ENCODE data around the gene GAPDHS. TPM values are rescaled to one million over a fixed set of nuclear protein-coding genes. Genes with fewer than 3 reads are reported as not detected.

Gene GAPDHS
- total RNA-seq, 1 donor from 2014 or later = not detected

DNA sequence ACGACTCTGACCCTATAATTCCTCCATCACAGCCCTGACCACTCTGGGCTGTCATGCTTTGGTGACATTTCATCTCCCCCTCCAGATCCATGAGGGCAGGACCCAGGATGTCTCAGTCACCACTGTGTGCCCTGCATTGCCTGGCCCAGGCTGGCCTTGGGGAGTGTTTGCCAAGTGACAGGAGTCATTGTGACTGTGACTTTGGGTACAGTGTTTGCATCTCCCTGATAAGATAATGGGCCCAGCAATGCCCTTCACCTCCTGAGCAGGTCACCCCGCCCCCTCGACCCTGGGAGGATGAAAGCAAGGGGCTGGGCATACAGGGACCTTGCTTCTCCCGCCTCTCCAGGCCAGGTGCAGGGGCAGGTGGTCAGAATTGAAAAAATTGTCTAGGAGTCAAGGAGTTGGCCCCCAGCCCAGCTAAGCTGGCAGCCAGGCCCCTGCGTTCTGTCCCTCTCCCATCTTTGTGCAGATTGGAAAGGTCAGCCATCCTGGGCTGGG, 36.1 kb downstream of the GAPDHS start:
- TF ChIP-seq, protein P1, sequence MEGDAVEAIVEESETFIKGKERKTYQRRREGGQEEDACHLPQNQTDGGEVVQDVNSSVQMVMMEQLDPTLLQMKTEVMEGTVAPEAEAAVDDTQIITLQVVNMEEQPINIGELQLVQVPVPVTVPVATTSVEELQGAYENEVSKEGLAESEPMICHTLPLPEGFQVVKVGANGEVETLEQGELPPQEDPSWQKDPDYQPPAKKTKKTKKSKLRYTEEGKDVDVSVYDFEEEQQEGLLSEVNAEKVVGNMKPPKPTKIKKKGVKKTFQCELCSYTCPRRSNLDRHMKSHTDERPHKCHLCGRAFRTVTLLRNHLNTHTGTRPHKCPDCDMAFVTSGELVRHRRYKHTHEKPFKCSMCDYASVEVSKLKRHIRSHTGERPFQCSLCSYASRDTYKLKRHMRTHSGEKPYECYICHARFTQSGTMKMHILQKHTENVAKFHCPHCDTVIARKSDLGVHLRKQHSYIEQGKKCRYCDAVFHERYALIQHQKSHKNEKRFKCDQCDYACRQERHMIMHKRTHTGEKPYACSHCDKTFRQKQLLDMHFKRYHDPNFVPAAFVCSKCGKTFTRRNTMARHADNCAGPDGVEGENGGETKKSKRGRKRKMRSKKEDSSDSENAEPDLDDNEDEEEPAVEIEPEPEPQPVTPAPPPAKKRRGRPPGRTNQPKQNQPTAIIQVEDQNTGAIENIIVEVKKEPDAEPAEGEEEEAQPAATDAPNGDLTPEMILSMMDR (IDR thresholded peaks at IDR 0.05; ENCODE audit: unreplicated experiment) = no peak
- Mint-ChIP-seq H3K4me1 (ENCODE audit: unreplicated experiment) (no peaks in the 10 kb centered on the region), H3K27me3 (ENCODE audit: unreplicated experiment) (peaks cover 6% of the 10 kb centered on the region), H3K4me3 (ENCODE audit: unreplicated experiment) (no peak overlapping the region), H3K27ac (ENCODE audit: unreplicated experiment) (no peak overlapping the region), H3K9me3 (ENCODE audit: unreplicated experiment) (no peaks in the 10 kb centered on the region), H3K36me3 (ENCODE audit: low read depth, unreplicated experiment) (no peaks in the 10 kb centered on the region)
- no peak for DNase-seq (ENCODE audit: low spot score)

DNA sequence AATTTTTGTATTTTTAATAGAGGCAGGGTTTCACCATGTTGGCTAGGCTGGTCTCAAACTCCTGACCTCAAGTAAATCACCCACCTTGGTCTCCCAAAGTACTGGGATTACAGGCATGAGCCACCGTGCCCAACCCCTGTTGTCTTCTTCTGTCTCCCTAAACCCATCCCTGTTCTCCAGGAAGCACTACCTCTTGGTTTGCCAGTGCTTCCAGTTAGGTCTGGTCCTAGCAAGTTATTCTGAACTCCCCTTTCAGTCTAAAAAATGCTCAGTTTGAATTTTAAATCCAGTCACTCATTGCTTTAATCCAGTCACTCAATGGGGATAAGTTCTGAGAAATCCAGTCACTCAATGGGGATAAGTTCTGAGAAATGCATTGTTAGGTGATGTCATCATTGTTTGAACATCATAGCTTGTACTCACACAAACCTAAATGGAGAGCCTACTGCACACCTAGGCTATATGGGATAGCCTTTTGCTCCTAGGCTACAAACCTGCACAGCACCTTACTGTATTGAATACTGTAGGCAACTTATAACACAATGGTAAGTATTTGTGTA, 38.2 kb downstream of the GAPDHS start:
- H3K4me1 Mint-ChIP-seq (ENCODE audit: unreplicated experiment) = no peaks in the 10 kb centered on the region
- no peak for DNase-seq (ENCODE audit: low spot score)
- no peak overlapping the region for H3K4me3 Mint-ChIP-seq (ENCODE audit: unreplicated experiment)
- TF ChIP-seq, protein P1 (IDR thresholded peaks at IDR 0.05; ENCODE audit: unreplicated experiment) = no peak
- no peak overlapping the region for H3K27ac Mint-ChIP-seq (ENCODE audit: unreplicated experiment)
- H3K9me3 Mint-ChIP-seq (ENCODE audit: unreplicated experiment) = peaks cover 9% of the 10 kb centered on the region
- H3K36me3 Mint-ChIP-seq (ENCODE audit: low read depth, unreplicated experiment) = peaks cover 10% of the 10 kb centered on the region
- H3K27me3 Mint-ChIP-seq (ENCODE audit: unreplicated experiment) = peaks cover 4% of the 10 kb centered on the region

DNA sequence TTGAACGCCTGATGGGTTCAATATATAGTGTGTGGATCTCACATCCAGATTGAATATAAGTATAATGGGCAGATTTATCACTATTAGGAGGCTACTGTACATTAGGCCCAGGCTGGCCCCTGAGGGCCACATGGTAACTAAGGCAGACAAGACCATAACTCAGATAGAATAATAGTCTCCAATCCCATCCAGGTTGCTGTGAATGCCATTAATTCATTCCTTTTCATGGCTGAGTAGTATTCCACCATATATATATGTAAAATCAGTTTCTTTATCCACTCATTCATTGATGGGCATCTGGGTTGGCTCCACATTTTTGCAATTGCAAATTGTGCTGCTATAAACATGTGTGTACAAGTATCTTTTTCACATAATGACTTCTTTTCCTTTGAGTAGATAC, 44.7 kb downstream of the GAPDHS start:
- DNase-seq (ENCODE audit: low spot score) = no peak
- H3K4me1 Mint-ChIP-seq (ENCODE audit: unreplicated experiment) = no peaks in the 10 kb centered on the region
- H3K27ac Mint-ChIP-seq (ENCODE audit: unreplicated experiment) = no peak overlapping the region
- TF ChIP-seq, protein P1 (IDR thresholded peaks at IDR 0.05; ENCODE audit: unreplicated experiment) = no peak
- H3K27me3 Mint-ChIP-seq (ENCODE audit: unreplicated experiment) = peaks cover 9% of the 10 kb centered on the region
- peaks cover 16% of the 10 kb centered on the region for H3K9me3 Mint-ChIP-seq (ENCODE audit: unreplicated experiment)
- no peak overlapping the region for H3K4me3 Mint-ChIP-seq (ENCODE audit: unreplicated experiment)
- peaks cover 16% of the 10 kb centered on the region for H3K36me3 Mint-ChIP-seq (ENCODE audit: low read depth, unreplicated experiment)

DNA sequence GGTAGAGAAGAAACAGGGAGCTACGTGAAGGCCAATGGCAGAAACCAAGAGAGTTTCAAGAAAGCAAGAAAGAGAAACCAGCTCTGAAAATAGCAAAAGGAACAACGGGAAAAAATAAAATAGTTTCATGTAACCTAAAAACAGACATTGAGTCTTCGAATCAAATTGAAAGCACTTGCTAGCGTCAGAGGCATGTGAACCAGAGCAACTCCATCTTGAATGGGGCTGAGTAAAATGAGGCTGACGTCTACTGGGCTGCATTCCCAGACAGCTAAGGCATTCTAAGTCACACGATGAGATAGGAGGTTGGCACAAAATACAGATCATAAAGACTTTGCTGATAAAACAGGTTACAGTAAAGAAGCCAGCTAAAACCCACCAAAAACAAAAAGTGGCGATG, 45.5 kb downstream of the GAPDHS start:
- TF ChIP-seq, protein P1 (IDR thresholded peaks at IDR 0.05; ENCODE audit: unreplicated experiment) = no peak
- H3K27ac Mint-ChIP-seq (ENCODE audit: unreplicated experiment) = no peak overlapping the region
- DNase-seq (ENCODE audit: low spot score) = no peak
- H3K27me3 Mint-ChIP-seq (ENCODE audit: unreplicated experiment) = peaks cover 9% of the 10 kb centered on the region
- no peaks in the 10 kb centered on the region for H3K4me1 Mint-ChIP-seq (ENCODE audit: unreplicated experiment)
- H3K36me3 Mint-ChIP-seq (ENCODE audit: low read depth, unreplicated experiment) = peaks cover 16% of the 10 kb centered on the region
- peaks cover 16% of the 10 kb centered on the region for H3K9me3 Mint-ChIP-seq (ENCODE audit: unreplicated experiment)
- H3K4me3 Mint-ChIP-seq (ENCODE audit: unreplicated experiment) = no peak overlapping the region

DNA sequence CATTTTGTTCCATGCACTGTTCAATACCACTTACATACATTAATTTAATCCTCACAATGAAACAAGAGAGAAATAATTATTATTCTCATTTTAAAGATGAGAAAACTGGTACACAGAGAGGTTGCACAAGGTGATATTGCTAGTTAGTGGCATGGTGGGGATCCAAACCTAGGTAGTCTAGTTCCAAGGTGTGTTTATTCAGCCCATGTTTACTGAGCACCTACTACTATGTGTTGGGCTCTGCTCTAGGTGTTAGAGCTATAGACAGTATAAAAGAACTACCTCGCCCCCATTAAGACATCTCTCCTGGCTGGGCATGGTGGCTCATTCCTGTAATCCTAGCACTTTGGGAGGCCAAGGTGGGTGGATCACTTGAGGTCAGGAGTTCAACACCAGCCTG, 49.5 kb downstream of the GAPDHS start:
- TF ChIP-seq, protein P1 (IDR thresholded peaks at IDR 0.05; ENCODE audit: unreplicated experiment) = no peak
- no peaks in the 10 kb centered on the region for H3K9me3 Mint-ChIP-seq (ENCODE audit: unreplicated experiment)
- no peak overlapping the region for H3K4me3 Mint-ChIP-seq (ENCODE audit: unreplicated experiment)
- DNase-seq (ENCODE audit: low spot score) = no peak
- peaks cover 1% of the 10 kb centered on the region for H3K27me3 Mint-ChIP-seq (ENCODE audit: unreplicated experiment)
- H3K4me1 Mint-ChIP-seq (ENCODE audit: unreplicated experiment) = no peaks in the 10 kb centered on the region
- no peak overlapping the region for H3K27ac Mint-ChIP-seq (ENCODE audit: unreplicated experiment)
- H3K36me3 Mint-ChIP-seq (ENCODE audit: low read depth, unreplicated experiment) = no peaks in the 10 kb centered on the region

All from endothelial cell (in vitro differentiated cells).